ENCODE results near the gene BBS4. TPM values are rescaled to one million over a fixed set of nuclear protein-coding genes. Genes with fewer than 3 reads are reported as not detected.
"Not testable (repeated sequence)": the region's sequence is repeated elsewhere in the genome, so short reads cannot be mapped to it uniquely, and the experiment has no call there.

The BBS4 gene
- total RNA-seq, 1 experiment from 2014 or later, result 17.9 TPM

- POLR2A ChIA-PET; ATAC-seq; H3K27ac ChIP-seq (ENCODE audit: low read length); CTCF ChIA-PET; BruUV-seq (replicated peaks); in situ Hi-C loops (cut with HindIII; ENCODE audit: low pct_unique_long_range_greater_than_20kb, low sequenced_read_pairs); H3K4me3 ChIP-seq (ENCODE audit: low read depth in 2 of 2, low read length in 2 of 2); H3K9me3 ChIP-seq (ENCODE audit: control insufficient read depth, insufficient read depth, low read depth, low read length); H3K4me1 ChIP-seq (ENCODE audit: control insufficient read depth, insufficient read depth, low read length); intact Hi-C loops (cut with micrococcal nuclease; ENCODE audit: unreplicated experiment); DNase-seq (ENCODE audit: low read depth, low spot score); H3K36me3 ChIP-seq (ENCODE audit: control insufficient read depth, insufficient read depth, low read length); H3K27me3 ChIP-seq (ENCODE audit: control insufficient read depth, insufficient read depth, low read length): not testable (repeated sequence)
Measured at GRCh38 chr15:72654397-72654796, 31.6 kb upstream of the BBS4 start, which contains the start of gene GOLGA6B. TSS of gene GOLGA6B (plus strand) at chr15:72654697. CDS start at chr15:72654738, 41 bp downstream.

GRCh38 chr15:72656014-72656413 is 30.0 kb upstream of the BBS4 start:
- in situ Hi-C loops (cut with HindIII; ENCODE audit: low pct_unique_long_range_greater_than_20kb, low sequenced_read_pairs); CTCF ChIA-PET; H3K27ac ChIP-seq (ENCODE audit: low read length); intact Hi-C loops (cut with micrococcal nuclease; ENCODE audit: unreplicated experiment); BruUV-seq (replicated peaks); ATAC-seq; H3K4me1 ChIP-seq (ENCODE audit: control insufficient read depth, insufficient read depth, low read length); POLR2A ChIA-PET; DNase-seq (ENCODE audit: low read depth, low spot score); H3K9me3 ChIP-seq (ENCODE audit: control insufficient read depth, insufficient read depth, low read depth, low read length); H3K36me3 ChIP-seq (ENCODE audit: control insufficient read depth, insufficient read depth, low read length); H3K4me3 ChIP-seq (ENCODE audit: low read depth in 2 of 2, low read length in 2 of 2); H3K27me3 ChIP-seq (ENCODE audit: control insufficient read depth, insufficient read depth, low read length): not testable (repeated sequence)

- H3K4me3 ChIP-seq (ENCODE audit: low read depth in 2 of 2, low read length in 2 of 2); H3K27ac ChIP-seq (ENCODE audit: low read length); H3K9me3 ChIP-seq (ENCODE audit: control insufficient read depth, insufficient read depth, low read depth, low read length); H3K27me3 ChIP-seq (ENCODE audit: control insufficient read depth, insufficient read depth, low read length); in situ Hi-C loops (cut with HindIII; ENCODE audit: low pct_unique_long_range_greater_than_20kb, low sequenced_read_pairs); POLR2A ChIA-PET; ATAC-seq; BruUV-seq (replicated peaks); H3K4me1 ChIP-seq (ENCODE audit: control insufficient read depth, insufficient read depth, low read length); CTCF ChIA-PET; H3K36me3 ChIP-seq (ENCODE audit: control insufficient read depth, insufficient read depth, low read length); DNase-seq (ENCODE audit: low read depth, low spot score); intact Hi-C loops (cut with micrococcal nuclease; ENCODE audit: unreplicated experiment): not testable (repeated sequence)
Measured at GRCh38 chr15:72661081-72661480, 24.9 kb upstream of the BBS4 start.

- DNase-seq (ENCODE audit: low read depth, low spot score); POLR2A ChIA-PET; H3K27me3 ChIP-seq (ENCODE audit: control insufficient read depth, insufficient read depth, low read length); in situ Hi-C loops (cut with HindIII; ENCODE audit: low pct_unique_long_range_greater_than_20kb, low sequenced_read_pairs); CTCF ChIA-PET; H3K36me3 ChIP-seq (ENCODE audit: control insufficient read depth, insufficient read depth, low read length); H3K4me1 ChIP-seq (ENCODE audit: control insufficient read depth, insufficient read depth, low read length); BruUV-seq (replicated peaks); intact Hi-C loops (cut with micrococcal nuclease; ENCODE audit: unreplicated experiment); H3K4me3 ChIP-seq (ENCODE audit: low read depth in 2 of 2, low read length in 2 of 2); H3K27ac ChIP-seq (ENCODE audit: low read length); ATAC-seq; H3K9me3 ChIP-seq (ENCODE audit: control insufficient read depth, insufficient read depth, low read depth, low read length): not testable (repeated sequence)
Measured at GRCh38 chr15:72663931-72664330, 22.1 kb upstream of the BBS4 start.

- H3K4me3 ChIP-seq (ENCODE audit: low read depth in 2 of 2, low read length in 2 of 2); H3K36me3 ChIP-seq (ENCODE audit: control insufficient read depth, insufficient read depth, low read length); in situ Hi-C loops (cut with HindIII; ENCODE audit: low pct_unique_long_range_greater_than_20kb, low sequenced_read_pairs); DNase-seq (ENCODE audit: low read depth, low spot score); H3K27ac ChIP-seq (ENCODE audit: low read length); CTCF ChIA-PET; H3K27me3 ChIP-seq (ENCODE audit: control insufficient read depth, insufficient read depth, low read length); POLR2A ChIA-PET; ATAC-seq; BruUV-seq (replicated peaks); H3K4me1 ChIP-seq (ENCODE audit: control insufficient read depth, insufficient read depth, low read length); intact Hi-C loops (cut with micrococcal nuclease; ENCODE audit: unreplicated experiment); H3K9me3 ChIP-seq (ENCODE audit: control insufficient read depth, insufficient read depth, low read depth, low read length): not testable (repeated sequence)
Measured at GRCh38 chr15:72665706-72666105, 20.3 kb upstream of the BBS4 start.

- DNase-seq (ENCODE audit: low read depth, low spot score); ATAC-seq; H3K9me3 ChIP-seq (ENCODE audit: control insufficient read depth, insufficient read depth, low read depth, low read length); in situ Hi-C loops (cut with HindIII; ENCODE audit: low pct_unique_long_range_greater_than_20kb, low sequenced_read_pairs); H3K27ac ChIP-seq (ENCODE audit: low read length); H3K27me3 ChIP-seq (ENCODE audit: control insufficient read depth, insufficient read depth, low read length); POLR2A ChIA-PET; H3K4me3 ChIP-seq (ENCODE audit: low read depth in 2 of 2, low read length in 2 of 2); BruUV-seq (replicated peaks); H3K36me3 ChIP-seq (ENCODE audit: control insufficient read depth, insufficient read depth, low read length); H3K4me1 ChIP-seq (ENCODE audit: control insufficient read depth, insufficient read depth, low read length): not testable (repeated sequence)
- intact Hi-C loops (cut with micrococcal nuclease; ENCODE audit: unreplicated experiment), result loop anchor here (2.0 kb wide), 1 partner anchor 69 kb away; no protein-coding TSS in a partner anchor
- CTCF ChIA-PET, result interaction anchor here (2.1 kb wide), 1 partner anchor 70 kb away, joined by 20 read pairs; no protein-coding TSS in a partner anchor
Measured at GRCh38 chr15:72669803-72670202, 16.2 kb upstream of the BBS4 start.

Data from Panc1 (cell line).